LNCAP (cell line): ENCODE measurements around the gene ARMH3.

ENCODE experiments used
- TF ChIP-seq, protein P1 (sequence below): fragments of 450-650 bp; IDR thresholded peaks from 2 replicates; pipeline ENCODE4 v1.5.1; 2017; ENCODE audit warnings: mild to moderate bottlenecking

The ARMH3 gene

DNA sequence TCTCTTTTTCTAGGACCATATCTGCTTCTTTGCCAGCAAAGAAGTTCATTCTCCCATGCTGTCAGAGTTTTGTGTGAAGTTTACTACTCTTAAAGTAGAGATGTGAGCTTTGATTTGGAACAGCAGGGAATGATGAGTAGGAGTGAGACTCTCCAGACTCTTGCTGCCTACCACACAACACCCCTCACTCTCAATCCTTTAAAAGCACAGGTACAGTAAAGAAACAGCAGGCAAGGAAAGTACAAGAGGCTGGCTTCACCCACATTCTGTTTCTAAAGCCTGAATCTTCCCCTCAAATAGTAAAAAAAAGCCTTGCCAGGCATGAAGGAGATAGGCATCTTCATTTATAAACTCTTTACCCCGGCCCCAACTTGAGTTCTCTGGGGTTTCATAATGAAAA lies 97.3 kb downstream of the ARMH3 start:
- TF ChIP-seq, protein P1, sequence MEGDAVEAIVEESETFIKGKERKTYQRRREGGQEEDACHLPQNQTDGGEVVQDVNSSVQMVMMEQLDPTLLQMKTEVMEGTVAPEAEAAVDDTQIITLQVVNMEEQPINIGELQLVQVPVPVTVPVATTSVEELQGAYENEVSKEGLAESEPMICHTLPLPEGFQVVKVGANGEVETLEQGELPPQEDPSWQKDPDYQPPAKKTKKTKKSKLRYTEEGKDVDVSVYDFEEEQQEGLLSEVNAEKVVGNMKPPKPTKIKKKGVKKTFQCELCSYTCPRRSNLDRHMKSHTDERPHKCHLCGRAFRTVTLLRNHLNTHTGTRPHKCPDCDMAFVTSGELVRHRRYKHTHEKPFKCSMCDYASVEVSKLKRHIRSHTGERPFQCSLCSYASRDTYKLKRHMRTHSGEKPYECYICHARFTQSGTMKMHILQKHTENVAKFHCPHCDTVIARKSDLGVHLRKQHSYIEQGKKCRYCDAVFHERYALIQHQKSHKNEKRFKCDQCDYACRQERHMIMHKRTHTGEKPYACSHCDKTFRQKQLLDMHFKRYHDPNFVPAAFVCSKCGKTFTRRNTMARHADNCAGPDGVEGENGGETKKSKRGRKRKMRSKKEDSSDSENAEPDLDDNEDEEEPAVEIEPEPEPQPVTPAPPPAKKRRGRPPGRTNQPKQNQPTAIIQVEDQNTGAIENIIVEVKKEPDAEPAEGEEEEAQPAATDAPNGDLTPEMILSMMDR, result no peak

DNA sequence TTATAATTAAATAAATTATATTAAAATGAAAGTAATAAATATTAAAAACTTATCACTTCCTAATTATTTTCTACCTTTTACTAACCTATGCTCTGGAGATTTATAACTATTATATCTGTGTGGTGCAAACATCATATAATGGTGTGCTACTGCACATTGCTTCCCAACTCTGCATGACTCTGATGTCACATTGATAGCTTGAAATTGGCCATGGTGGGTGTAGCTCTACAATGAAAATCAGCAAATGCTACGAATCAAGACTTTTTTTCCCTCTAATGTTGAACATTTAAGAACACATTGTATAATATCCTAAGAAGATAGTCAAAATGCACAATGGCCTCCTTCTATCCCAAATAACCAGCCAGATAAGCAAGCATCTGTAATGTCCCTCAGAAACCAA lies 99.1 kb downstream of the ARMH3 start:
- TF ChIP-seq, protein P1, result no peak

DNA sequence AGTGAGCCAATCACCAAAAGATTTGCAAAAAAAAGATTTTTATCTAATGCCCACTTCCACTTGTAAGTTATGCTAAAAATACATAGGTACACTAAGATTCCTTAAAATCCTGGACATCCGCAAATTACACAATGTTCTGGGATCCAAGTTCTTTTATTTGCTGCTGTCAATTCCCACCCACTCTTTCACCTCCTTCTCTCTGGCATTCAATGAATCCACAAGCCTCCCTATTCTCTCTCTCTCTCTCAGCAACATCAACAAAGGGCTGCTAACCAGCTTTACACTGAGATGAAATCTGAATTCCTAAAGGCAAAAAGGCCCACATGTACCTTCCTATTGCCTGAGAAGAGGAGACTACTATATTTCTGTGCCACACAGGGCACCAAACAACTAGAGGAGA lies 99.9 kb downstream of the ARMH3 start:
- TF ChIP-seq, protein P1, result no peak

DNA sequence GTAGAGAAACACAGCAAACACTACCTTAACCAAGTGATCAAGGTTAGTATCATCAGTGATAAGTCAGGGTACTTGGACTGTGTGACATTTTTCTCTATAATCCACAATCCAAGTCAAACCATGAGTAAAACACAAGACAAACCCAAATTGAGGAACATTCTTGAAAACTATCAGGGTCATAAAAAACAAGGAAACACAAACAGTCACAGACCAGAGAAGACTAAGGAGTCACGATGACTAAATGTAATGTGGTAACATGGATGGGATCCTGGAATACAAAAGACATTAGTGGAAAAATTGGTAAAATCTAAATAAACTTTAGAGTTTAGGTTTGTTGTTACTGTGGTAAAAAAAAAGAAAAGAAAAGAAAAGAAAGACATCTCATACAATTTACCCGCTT lies 103.8 kb downstream of the ARMH3 start:
- TF ChIP-seq, protein P1, result no peak

DNA sequence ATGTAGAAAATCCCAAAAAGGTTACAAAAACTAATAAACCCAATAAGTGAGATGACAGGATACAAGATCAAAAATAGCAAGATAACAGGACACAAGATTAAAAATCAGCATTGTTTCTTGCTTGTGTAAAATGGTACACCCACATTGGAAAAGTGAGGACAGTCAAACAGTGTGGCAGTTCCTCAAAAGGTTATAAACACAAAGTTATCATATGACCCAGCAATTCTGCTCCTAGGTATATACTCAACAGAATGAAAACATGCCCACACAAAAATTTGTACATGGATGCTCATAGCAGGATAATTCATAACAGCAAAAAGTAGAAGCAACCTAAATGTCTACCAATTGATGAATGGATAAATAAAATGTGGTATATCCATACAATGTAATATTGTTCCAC lies 105.8 kb downstream of the ARMH3 start:
- TF ChIP-seq, protein P1, result no peak

DNA sequence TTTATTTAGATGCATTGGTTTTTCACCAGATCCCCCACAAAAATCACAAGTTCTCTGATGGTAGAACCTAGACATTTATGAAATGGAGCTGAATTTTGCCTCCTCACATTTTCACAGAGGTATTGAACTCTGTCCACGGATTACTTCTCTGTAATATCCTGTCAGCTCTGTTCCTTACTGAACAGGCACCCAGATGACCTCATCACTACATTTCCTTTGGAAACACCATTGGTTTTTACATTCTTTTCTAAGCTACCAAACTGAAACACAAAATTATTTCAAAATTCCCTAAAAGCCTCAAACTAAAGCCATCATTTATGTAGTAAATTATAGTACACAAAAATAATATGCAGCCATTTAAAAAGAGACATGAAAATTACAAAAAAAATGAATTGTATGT lies 114.1 kb downstream of the ARMH3 start:
- TF ChIP-seq, protein P1, result no peak

DNA sequence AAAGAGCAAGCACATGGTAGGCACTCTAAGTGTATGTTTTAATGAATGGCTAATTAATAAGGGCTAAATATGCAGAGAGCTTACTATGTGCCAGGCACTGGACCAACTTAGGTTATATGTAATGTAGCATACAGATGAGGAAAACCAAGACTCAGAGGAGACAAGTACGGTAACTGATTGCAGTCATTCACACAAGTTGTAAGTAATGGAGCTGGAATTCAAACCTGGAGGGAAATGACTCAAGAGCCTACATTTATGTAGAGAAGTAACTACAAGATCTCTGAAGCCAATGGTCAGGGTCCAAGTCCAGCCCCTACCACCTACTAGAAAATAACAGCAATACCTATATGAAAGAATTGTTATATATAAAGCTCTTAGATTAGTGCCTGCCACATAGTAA lies 115.1 kb downstream of the ARMH3 start:
- TF ChIP-seq, protein P1, result no peak

DNA sequence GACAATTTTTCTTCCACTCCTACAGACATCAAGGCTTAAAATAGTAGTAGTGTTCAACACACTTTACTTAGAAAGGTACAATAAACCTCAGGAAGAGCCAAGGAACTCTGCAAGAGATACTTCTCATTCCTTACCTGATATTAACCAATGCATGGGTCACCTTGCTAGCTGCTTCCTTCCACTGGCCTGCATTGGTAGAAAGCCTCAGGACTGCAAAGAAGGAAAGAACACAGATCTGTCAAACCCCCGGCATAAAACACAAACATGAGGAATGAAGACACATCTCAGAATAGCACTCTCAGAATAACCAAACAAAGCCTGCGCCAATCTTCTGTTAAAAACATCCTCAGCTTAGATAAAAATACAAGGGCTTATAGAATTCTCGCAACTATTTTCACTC lies 116.2 kb downstream of the ARMH3 start:
- TF ChIP-seq, protein P1, result no peak
